HepG2 (cell line): Measurements from ENCODE around the gene TMEM145. TPM values are rescaled to one million over a fixed set of nuclear protein-coding genes. Genes with fewer than 3 reads are reported as not detected.
A peak's percentile ranks its signal among the peaks of the same experiment; 100 is the strongest.

Experiments used
- ATAC-seq: fragments of 200-7000 bp; cut with Tn5 transposase; 3 replicates; pipeline ENCODE4 v1.9.1; 2020; ENCODE audit warnings: mild to moderate bottlenecking, moderate library complexity
- BruUV-seq: library from RNA; stranded (reverse); fragments of 400-500 nt; replicated peaks from 2 replicates; lab custom pipeline; 2021; lab: Mats Ljungman, UMichigan
- CTCF ChIA-PET: fragments of 300-600 bp; formaldehyde crosslinking; extraction: SDS; loops from one replicate; lab custom pipeline; 2021; ENCODE audit warnings: low total read pairs, inconsistent platforms, low intra/inter-chr PET ratio; lab: Yijun Ruan, JAX
- POLR2A ChIA-PET: fragments of 350-600 bp; sonication (Branson Sonifier 250); formaldehyde crosslinking; loops from one replicate; lab custom pipeline; 2020; ENCODE audit warnings: antibody characterized with exemption, inconsistent platforms; lab: Yijun Ruan, JAX
- DNase-seq: peaks from one replicate; pipeline ENCODE4 v3.0.0-alpha.2; 2015; ENCODE audit warnings: low spot score
- FAIRE-seq: peaks from 3 replicates; lab custom pipeline; 2011; peaks lifted over from hg19 to GRCh38; lab: Jason Lieb, UNC
- H2AFZ ChIP-seq: one replicate; pipeline ENCODE4 v1.6.1; 2011; ENCODE audit warnings: low read length, inconsistent platforms
- H3K27ac ChIP-seq: fragments of 300-600 bp; 3 replicates; pipeline ENCODE4 v1.8.0; 2011; ENCODE audit warnings: mixed run types, mild to moderate bottlenecking, mixed read lengths, low read length, inconsistent platforms; ENCODE audit not compliant: insufficient read depth; ENCODE audit errors: extremely low read length
- H3K27me3 ChIP-seq, 2 experiments: fragments of 200-600 bp in 1 of 2; 2 replicates in 1 of 2; 3 replicates in 1 of 2; pipeline versions ENCODE4 v1.6.0 to v1.8.0; 2011; ENCODE audit warnings: low read length in 2 of 2, mild to moderate bottlenecking in 2 of 2, moderate library complexity in 2 of 2, inconsistent platforms in 1 of 2; ENCODE audit not compliant: insufficient read depth in 2 of 2, control insufficient read depth in 1 of 2
- H3K36me3 ChIP-seq, 2 experiments: fragments of 200-600 bp in 1 of 2; replicated peaks in 1 of 2; 2 replicates in 1 of 2; 3 replicates in 1 of 2; pipeline versions ENCODE4 v1.5.1 to v1.8.0; 2011; ENCODE audit warnings: low read length in 2 of 2, inconsistent platforms in 1 of 2; ENCODE audit not compliant: insufficient read depth in 2 of 2, control insufficient read depth in 1 of 2
- H3K4me1 ChIP-seq: 2 replicates; pipeline ENCODE4 v1.5.1; 2012; ENCODE audit warnings: low read length, inconsistent platforms; ENCODE audit not compliant: insufficient read depth
- H3K4me2 ChIP-seq: 2 replicates; pipeline ENCODE4 v1.6.0; 2011; ENCODE audit warnings: low read depth, low read length, inconsistent platforms
- H3K4me3 ChIP-seq, 3 experiments: fragments of 200-600 bp in 1 of 3; sonication (generic), shearing (Covaris generic) in 1 of 3; replicated peaks in 1 of 3; 2 replicates each; pipeline ENCODE4 v1.5.1; 2011 to 2016; ENCODE audit warnings: low read length in 3 of 3, inconsistent platforms in 2 of 3, low read depth in 2 of 3, mild to moderate bottlenecking in 2 of 3, control low read depth in 1 of 3, mixed read lengths in 1 of 3; ENCODE audit not compliant: insufficient read depth in 1 of 3
- H3K79me2 ChIP-seq: one replicate; pipeline ENCODE4 v1.6.1; 2011; ENCODE audit warnings: low read length, inconsistent platforms; ENCODE audit not compliant: insufficient read depth
- H3K9ac ChIP-seq: 2 replicates; pipeline ENCODE4 v1.6.0; 2011; ENCODE audit warnings: mild to moderate bottlenecking, low read depth, low read length, inconsistent platforms; ENCODE audit not compliant: insufficient read depth
- H3K9me3 ChIP-seq: 2 replicates; pipeline ENCODE4 v1.5.1; 2012; ENCODE audit warnings: mild to moderate bottlenecking, low read length
- H4K20me1 ChIP-seq: 2 replicates; pipeline ENCODE4 v1.6.0; 2011; ENCODE audit warnings: inconsistent platforms, mild to moderate bottlenecking, low read length, moderate library complexity; ENCODE audit not compliant: insufficient read depth
- AGO2 ChIP-seq: fragments of 200-400 bp; formaldehyde crosslinking; optimal IDR thresholded peaks from 2 replicates; pipeline ENCODE3; 2017; ENCODE audit warnings: mild to moderate bottlenecking, low read depth, low read length, moderate library complexity
- CTCF ChIP-seq: sonication (generic); formaldehyde crosslinking; IDR thresholded peaks from 2 replicates; pipeline ENCODE4 v1.5.0; 2020; ENCODE audit warnings: mild to moderate bottlenecking, missing genetic modification reagents, moderate library complexity
- EEA1 ChIP-seq: sonication (generic); formaldehyde crosslinking; IDR thresholded peaks from 2 replicates; pipeline ENCODE4 v1.5.1; 2020; ENCODE audit warnings: mild to moderate bottlenecking, missing genetic modification reagents, borderline replicate concordance
- HIVEP1 ChIP-seq: sonication (generic); formaldehyde crosslinking; IDR thresholded peaks from 2 replicates; pipeline ENCODE4 v1.4.0; 2020; ENCODE audit warnings: mild to moderate bottlenecking, missing genetic modification reagents
- KDM2A ChIP-seq: sonication (generic); formaldehyde crosslinking; IDR thresholded peaks from 2 replicates; pipeline ENCODE4 v1.4.0; 2020; ENCODE audit warnings: low read depth, missing genetic modification reagents, borderline replicate concordance
- LCORL ChIP-seq, 2 experiments: fragments of 450-650 bp in 1 of 2; sonication (generic) in 1 of 2; formaldehyde crosslinking in 1 of 2; IDR thresholded peaks; 2 replicates each; pipeline versions ENCODE4 v1.5.0 to v1.6.1; 2017 to 2020; ENCODE audit warnings: antibody characterized with exemption in 1 of 2, missing genetic modification reagents in 1 of 2
- NR2F6 ChIP-seq, 2 experiments: IDR thresholded peaks; 2 replicates each; pipeline ENCODE4 v1.6.1; 2016; ENCODE audit warnings: antibody characterized with exemption in 1 of 2, mild to moderate bottlenecking in 1 of 2
- PAF1 ChIP-seq: IDR thresholded peaks from 2 replicates; pipeline ENCODE4 v1.6.1; 2016; ENCODE audit warnings: missing genetic modification reagents, missing compliant biosample characterization
- POLR2A ChIP-seq, 2 experiments: IDR thresholded peaks; 2 replicates each; pipeline ENCODE4 v1.6.1; 2011; ENCODE audit warnings: low read depth in 2 of 2, low read length in 2 of 2, mild to moderate bottlenecking in 1 of 2, moderate library complexity in 1 of 2; ENCODE audit not compliant: insufficient read depth in 1 of 2
- POLR2AphosphoS2 ChIP-seq: IDR thresholded peaks from 2 replicates; pipeline ENCODE4 v1.6.1; 2011; ENCODE audit warnings: low read depth, low read length, improper control_type of control experiment
- POLR2AphosphoS5 ChIP-seq: IDR thresholded peaks from 2 replicates; pipeline ENCODE4 v1.6.1; 2012; ENCODE audit warnings: low read depth, low read length
- RBAK ChIP-seq: sonication (generic); formaldehyde crosslinking; IDR thresholded peaks from 2 replicates; pipeline ENCODE4 v1.5.1; 2020; ENCODE audit warnings: mild to moderate bottlenecking, missing genetic modification reagents
- RBM22 ChIP-seq: fragments of 200-400 bp; formaldehyde crosslinking; optimal IDR thresholded peaks from 2 replicates; pipeline ENCODE3; 2017; ENCODE audit warnings: mild to moderate bottlenecking, low read length, moderate library complexity
- SALL1 ChIP-seq: sonication (generic); formaldehyde crosslinking; IDR thresholded peaks from 2 replicates; pipeline ENCODE4 v1.8.0; 2022; ENCODE audit warnings: mild to moderate bottlenecking, missing genetic modification reagents
- STAG1 ChIP-seq: sonication (generic); formaldehyde crosslinking; IDR thresholded peaks from 2 replicates; pipeline ENCODE4 v1.4.0; 2020; ENCODE audit warnings: missing genetic modification reagents
- THAP11 ChIP-seq: IDR thresholded peaks from 2 replicates; pipeline ENCODE4 v1.6.1; 2016; ENCODE audit warnings: missing biosample characterization, missing genetic modification reagents
- ZBTB39 ChIP-seq: sonication (generic); formaldehyde crosslinking; IDR thresholded peaks from 2 replicates; pipeline ENCODE4 v1.5.0; 2020; ENCODE audit warnings: missing genetic modification reagents
- ZFP41 ChIP-seq: sonication (generic); formaldehyde crosslinking; IDR thresholded peaks from 2 replicates; pipeline ENCODE4 v1.4.0; 2020; ENCODE audit warnings: mild to moderate bottlenecking, missing genetic modification reagents, borderline replicate concordance
- ZKSCAN8 ChIP-seq: IDR thresholded peaks from 2 replicates; pipeline ENCODE4 v1.6.1; 2016; ENCODE audit warnings: borderline replicate concordance, missing genetic modification reagents, missing compliant biosample characterization
- ZNF501 ChIP-seq: sonication (generic); formaldehyde crosslinking; IDR thresholded peaks from 2 replicates; pipeline ENCODE4 v1.5.1; 2020; ENCODE audit warnings: mild to moderate bottlenecking, moderate library complexity, missing genetic modification reagents
- WGBS: methylation state at CpG from one replicate; pipeline ENCODE4 v1.1.6; 2017; ENCODE audit warnings: low lambda C conversion rate; 5-methylcytosine and 5-hydroxymethylcytosine counted together
- in situ Hi-C: cut with HindIII; loops from 2 replicates; pipeline ENCODE4 v1.10.0; 2017; ENCODE audit warnings: low pct_unique_long_range_greater_than_20kb; ENCODE audit not compliant: extremely low pct_ligation_motif_present
- intact Hi-C: fragments of 100-400 bp; cut with micrococcal nuclease; formaldehyde crosslinking; loops from one replicate; pipeline ENCODE4 v1.10.0; 2022; ENCODE audit not compliant: unreplicated experiment
- polyA plus RNA-seq, 8 experiments: library from polyadenylated mRNA; depleted of rRNA in 3 of 8; stranded (reverse) in 7 of 8; unstranded in 1 of 8; fragments of >200 nt; fragmentation: Illumina TruSeq in 4 of 8; extraction: Trizol in 4 of 8; gene quantifications; 2 replicates each; pipeline versions ENCODE4 v1.2.1 to v1.2.3, GENCODE V29; 2011 to 2016; ENCODE audit warnings: low read depth in 4 of 8, missing spikeins in 1 of 8, mixed read lengths in 1 of 8; ENCODE audit not compliant: insufficient read depth in 1 of 8
- total RNA-seq, 5 experiments: library from RNA; depleted of rRNA; stranded (reverse); fragments of >200 nt; fragmentation: Illumina TruSeq; extraction: Trizol; gene quantifications; 2 replicates each; pipeline ENCODE4 v1.2.3, GENCODE V29; 2016; ENCODE audit warnings: low read depth in 1 of 5

The TMEM145 gene
- total and polyA plus RNA-seq, 2 of the 13 experiments (the other 11 are each of a cell fraction or from before 2014, with no cell fraction given) = 0.07 to 5.1 TPM

- intact Hi-C loops (no loop called here), in situ Hi-C loops (no loop called here)
- Histone ChIP-seq H2AFZ (no peak overlapping the region), H3K79me2 (no peaks in the 10 kb centered on the region), H3K4me3 (no peak overlapping the region), H3K27me3 (no peaks in the 10 kb centered on the region), H3K9me3 (no peaks in the 10 kb centered on the region), H3K4me2 (no peak overlapping the region), H3K9ac (no peak overlapping the region), H3K36me3 (peaks cover 13 to 42% of the 10 kb centered on the region in 2 experiments; a peak in 3 of 5 replicates), H4K20me1 (no peaks in the 10 kb centered on the region), H3K27ac (no peak overlapping the region), H3K4me1 (peaks cover 2% of the 10 kb centered on the region)
- WGBS = 100% methylated on average over 1 of the region's 6 CpGs
- BruUV-seq = no TSS peak
- FAIRE-seq = peak; percentile 92
- peak; percentile 81 for ATAC-seq
- CTCF ChIA-PET = interaction anchor here (0.7 to 1.4 kb wide), 2 partner anchors 50 to 51 kb away, joined by 3 to 7 read pairs; no protein-coding TSS in a partner anchor
- DNase-seq = peak; percentile 74
- POLR2A ChIA-PET = interaction anchor here (0.8 to 1.4 kb wide), 4 partner anchors 14 to 53 kb away, joined by 3 to 7 read pairs (median 4); partner anchors contain the start of gene CIC
- no peak for TF ChIP-seq RBAK
- TF ChIP-seq NR2F6 (IDR thresholded peaks at IDR 0.05) = no peak
- 0 out of 2 replicates have a peak, but pooled peaks have one; percentile 13 for TF ChIP-seq NR2F6 (CRISPR knock-in tag; IDR thresholded peaks at IDR 0.05)
- peak; percentile 26; the same call in 1 of the 2 replicates for TF ChIP-seq ZBTB39 (CRISPR knock-in tag)
- TF ChIP-seq RBM22 = peak; percentile 81
- TF ChIP-seq ZFP41 (CRISPR knock-in tag) = no peak
- TF ChIP-seq POLR2A (IDR thresholded peaks at IDR 0.05; ENCODE audit: insufficient read depth in 1 of 2, low read depth in 2 of 2, low read length in 2 of 2) = peak; percentile 45 to 60; a peak in 3 of 4 replicates
- peak; percentile 76 for TF ChIP-seq THAP11 (CRISPR knock-in tag)
- TF ChIP-seq POLR2AphosphoS2 = peak; percentile 37; the same call in 1 of the 2 replicates
- TF ChIP-seq STAG1 (CRISPR knock-in tag) = peak; percentile 83
- TF ChIP-seq POLR2AphosphoS5 = peak; percentile 55
- peak; percentile 97 for TF ChIP-seq CTCF (CRISPR knock-in tag)
- peak; percentile 54; the same call in 1 of the 2 replicates for TF ChIP-seq SALL1
- TF ChIP-seq AGO2 = peak; percentile 53
- TF ChIP-seq ZNF501 (CRISPR knock-in tag) = peak; percentile 59; the same call in 1 of the 2 replicates
- no peak for TF ChIP-seq LCORL (IDR thresholded peaks at IDR 0.05)
- TF ChIP-seq LCORL (CRISPR knock-in tag; IDR thresholded peaks at IDR 0.05) = 0 out of 2 replicates have a peak, but pooled peaks have one; percentile 29
- TF ChIP-seq HIVEP1 (CRISPR knock-in tag) = 0 out of 2 replicates have a peak, but pooled peaks have one; percentile 45
- TF ChIP-seq EEA1 (CRISPR knock-in tag) = no peak
- peak; percentile 84; the same call in 1 of the 2 replicates for TF ChIP-seq PAF1 (CRISPR knock-in tag)
- 0 out of 2 replicates have a peak, but pooled peaks have one; percentile 21 for TF ChIP-seq KDM2A (CRISPR knock-in tag)
- TF ChIP-seq ZKSCAN8 (CRISPR knock-in tag) = no peak
These were observed 17.1 kb upstream of the TMEM145 start for GRCh38 chr19:42295831-42296525.
